Measurements from ENCODE around the gene FAM83F.

The FAM83F gene

DNA sequence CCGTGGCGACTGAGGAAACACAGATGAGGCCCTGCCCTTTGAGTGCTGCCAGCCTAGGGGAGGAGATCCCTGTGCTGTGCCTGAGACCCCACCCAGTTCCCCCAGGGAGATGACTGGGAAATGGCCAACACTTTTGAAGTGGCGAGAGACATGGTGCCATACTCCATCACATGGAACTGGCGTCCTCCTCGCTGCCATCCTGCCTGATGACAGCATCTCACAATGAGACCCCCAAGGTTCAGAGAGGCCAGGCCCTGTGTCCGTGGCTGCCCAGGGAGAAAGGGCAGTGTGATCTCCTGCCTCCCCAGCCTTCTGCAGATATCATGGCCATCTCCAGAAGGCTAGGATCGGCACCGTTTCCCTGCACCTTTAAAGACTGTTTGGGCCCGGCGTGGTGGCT, 31.1 kb downstream of the FAM83F start:
- H3K27me3 ChIP-seq (ENCODE audit: control insufficient read depth in 2 of 2, insufficient read depth in 2 of 2, low read length in 2 of 2) = no peaks in the 10 kb centered on the region
- no peak overlapping the region for H3K4me3 ChIP-seq (ENCODE audit: low read length in 2 of 2)
- no peak overlapping the region for H3K27ac ChIP-seq (ENCODE audit: low read depth in 2 of 2, low read length in 2 of 2)
- peaks cover 3 to 22% of the 10 kb centered on the region in 2 donors for H3K4me1 ChIP-seq (ENCODE audit: control insufficient read depth in 2 of 2, insufficient read depth in 2 of 2, low read length in 2 of 2)
- H3K9me3 ChIP-seq (ENCODE audit: control insufficient read depth in 2 of 2, low read length in 2 of 2) = no peaks in the 10 kb centered on the region
- no peak overlapping the region for H3K9ac ChIP-seq (ENCODE audit: low read depth in 1 of 2, low read length in 2 of 2)
- peaks cover 18 to 19% of the 10 kb centered on the region in 2 donors for H3K36me3 ChIP-seq (ENCODE audit: control insufficient read depth in 2 of 2, insufficient read depth in 2 of 2, low read length in 2 of 2)

DNA sequence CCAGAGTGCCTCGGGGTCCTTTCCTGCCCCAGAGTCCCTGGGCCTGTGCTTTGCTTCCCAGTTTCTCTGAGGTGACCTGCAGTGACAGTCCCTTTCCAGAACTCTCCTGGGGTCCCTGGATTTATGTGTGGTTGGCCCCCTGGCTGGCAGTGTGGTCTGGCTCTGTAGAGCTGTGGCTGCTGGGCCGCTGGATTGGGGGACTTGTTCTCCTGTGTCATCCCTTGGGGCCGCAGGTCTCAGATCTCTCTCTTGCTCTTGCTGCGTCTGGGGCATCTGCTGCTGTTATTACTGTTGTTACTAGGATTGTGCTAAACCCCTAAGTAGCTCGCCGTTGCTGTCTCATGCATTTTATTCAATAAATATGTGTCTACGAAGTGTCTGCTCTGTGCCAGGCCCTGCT, 31.9 kb downstream of the FAM83F start:
- Histone ChIP-seq H3K9ac (ENCODE audit: low read depth in 1 of 2, low read length in 2 of 2) (no peak overlapping the region), H3K36me3 (ENCODE audit: control insufficient read depth in 2 of 2, insufficient read depth in 2 of 2, low read length in 2 of 2) (peaks cover 14 to 19% of the 10 kb centered on the region in 2 donors), H3K4me3 (ENCODE audit: low read length in 2 of 2) (no peak overlapping the region), H3K9me3 (ENCODE audit: control insufficient read depth in 2 of 2, low read length in 2 of 2) (no peaks in the 10 kb centered on the region), H3K27me3 (ENCODE audit: control insufficient read depth in 2 of 2, insufficient read depth in 2 of 2, low read length in 2 of 2) (no peaks in the 10 kb centered on the region), H3K27ac (ENCODE audit: low read depth in 2 of 2, low read length in 2 of 2) (no peak overlapping the region), H3K4me1 (ENCODE audit: control insufficient read depth in 2 of 2, insufficient read depth in 2 of 2, low read length in 2 of 2) (peaks cover 3 to 22% of the 10 kb centered on the region in 2 donors)

DNA sequence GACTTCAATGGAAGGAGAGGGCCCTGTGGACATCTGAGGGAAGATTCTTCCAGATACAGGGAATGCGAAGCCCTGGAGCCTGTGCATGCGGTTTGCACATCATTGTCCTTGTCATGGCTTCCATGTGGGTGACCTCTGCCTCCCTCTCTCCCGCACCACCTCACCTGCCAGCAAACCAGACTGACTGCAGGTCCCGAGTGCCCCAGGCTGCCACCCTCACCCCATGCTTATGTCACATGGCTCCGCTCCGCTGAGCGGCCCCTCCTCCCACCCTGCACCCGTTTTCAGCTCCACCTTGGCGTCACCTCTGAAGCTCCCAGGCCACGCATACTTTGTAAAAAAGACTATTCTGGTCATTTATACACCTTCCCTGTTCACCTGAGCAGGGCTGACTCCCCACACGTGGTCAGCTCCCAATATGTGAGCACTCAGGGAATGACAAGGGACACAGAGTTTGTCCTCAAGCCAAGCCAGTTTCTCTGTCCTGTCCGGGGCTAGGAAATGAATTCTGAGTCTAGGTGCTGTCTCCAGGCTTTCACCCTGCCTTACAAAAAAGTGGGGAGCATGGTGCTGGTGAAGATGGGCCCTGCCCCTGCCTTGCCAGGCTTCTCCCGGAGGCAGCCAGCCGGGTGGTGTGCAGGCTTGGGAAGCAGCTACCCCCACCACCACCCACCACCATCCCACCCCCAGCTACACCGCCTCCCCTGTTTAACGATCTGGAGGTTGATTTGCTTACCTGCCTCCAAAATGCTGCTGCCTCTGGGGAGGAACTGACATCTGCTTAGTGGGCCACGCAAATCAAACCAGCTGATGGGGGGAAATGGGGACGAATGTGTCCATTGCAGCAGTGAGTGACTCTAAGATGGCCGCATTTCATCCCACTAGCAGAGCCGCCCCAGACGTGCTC, 32.7 kb downstream of the FAM83F start:
- Histone ChIP-seq H3K4me1 (ENCODE audit: control insufficient read depth in 2 of 2, insufficient read depth in 2 of 2, low read length in 2 of 2) (peaks cover 3 to 17% of the 10 kb centered on the region in 2 donors), H3K27ac (ENCODE audit: low read depth in 2 of 2, low read length in 2 of 2) (no peak overlapping the region), H3K9me3 (ENCODE audit: control insufficient read depth in 2 of 2, low read length in 2 of 2) (no peaks in the 10 kb centered on the region)

DNA sequence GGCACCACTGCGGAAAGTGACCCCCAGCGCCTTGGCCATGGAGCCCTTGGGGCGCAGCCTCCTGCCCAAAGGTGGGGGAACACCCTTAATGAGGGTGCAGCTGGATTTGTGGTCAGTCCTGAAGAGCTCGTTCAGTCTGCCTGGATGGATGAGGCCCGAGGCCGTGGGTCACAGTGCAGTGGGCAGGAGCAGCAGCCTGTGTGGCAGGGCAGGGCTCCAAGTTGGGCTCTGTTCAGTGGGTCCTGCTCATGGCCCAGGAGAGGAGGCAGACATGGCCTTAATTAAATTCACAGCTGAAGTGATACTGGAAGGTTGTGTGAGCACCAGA, 33.3 kb downstream of the FAM83F start:
- H3K4me1 ChIP-seq (ENCODE audit: control insufficient read depth in 2 of 2, insufficient read depth in 2 of 2, low read length in 2 of 2) = peaks cover 3 to 12% of the 10 kb centered on the region in 2 donors
- H3K4me3 ChIP-seq (ENCODE audit: low read length in 2 of 2) = no peak overlapping the region
- no peak overlapping the region for H3K9ac ChIP-seq (ENCODE audit: low read depth in 1 of 2, low read length in 2 of 2)
- H3K9me3 ChIP-seq (ENCODE audit: control insufficient read depth in 2 of 2, low read length in 2 of 2) = no peaks in the 10 kb centered on the region
- peaks cover 7 to 20% of the 10 kb centered on the region in 2 donors for H3K36me3 ChIP-seq (ENCODE audit: control insufficient read depth in 2 of 2, insufficient read depth in 2 of 2, low read length in 2 of 2)
- no peak overlapping the region for H3K27ac ChIP-seq (ENCODE audit: low read depth in 2 of 2, low read length in 2 of 2)
- no peaks in the 10 kb centered on the region for H3K27me3 ChIP-seq (ENCODE audit: control insufficient read depth in 2 of 2, insufficient read depth in 2 of 2, low read length in 2 of 2)

More for the DNA sequence above, 32.7 kb downstream of the FAM83F start:
- Histone ChIP-seq H3K9ac (ENCODE audit: low read depth in 1 of 2, low read length in 2 of 2) (no peak overlapping the region), H3K4me3 (ENCODE audit: low read length in 2 of 2) (no peak overlapping the region), H3K27me3 (ENCODE audit: control insufficient read depth in 2 of 2, insufficient read depth in 2 of 2, low read length in 2 of 2) (no peaks in the 10 kb centered on the region), H3K36me3 (ENCODE audit: control insufficient read depth in 2 of 2, insufficient read depth in 2 of 2, low read length in 2 of 2) (peaks cover 7 to 20% of the 10 kb centered on the region in 2 donors)

DNA sequence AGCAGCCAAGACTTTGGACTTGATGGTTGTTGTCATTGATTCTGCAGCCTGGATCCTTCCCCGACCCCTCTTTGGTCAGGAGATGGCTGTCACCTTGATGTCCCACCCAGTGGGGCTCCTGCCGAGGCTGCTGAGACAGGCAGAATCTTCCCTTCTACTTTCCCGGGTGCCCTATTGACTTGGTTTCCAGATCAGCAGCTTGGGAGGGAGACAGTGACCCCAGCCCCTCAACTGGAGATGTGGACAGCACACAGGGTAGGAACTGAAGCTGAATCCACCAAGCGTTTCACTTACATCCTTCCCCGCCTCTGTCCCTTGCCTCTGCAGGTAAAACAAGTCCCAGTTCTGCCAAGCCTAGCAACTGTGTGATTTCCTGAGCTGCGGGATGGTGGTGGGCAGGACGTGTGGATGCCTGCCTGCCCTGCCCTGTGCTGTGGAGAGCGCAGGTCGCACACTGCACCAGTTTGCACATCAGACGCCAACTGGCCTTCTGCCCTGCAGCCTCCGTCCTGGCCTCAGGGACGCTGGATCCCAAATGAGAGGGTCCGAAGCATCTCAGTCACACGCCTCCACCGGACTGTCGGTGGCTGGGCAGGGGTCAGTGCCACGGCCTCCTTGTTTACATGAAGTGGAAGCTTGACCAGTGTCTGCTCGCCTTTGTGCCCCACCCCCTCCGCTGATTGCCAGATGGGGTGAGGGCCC, 34.6 kb downstream of the FAM83F start:
- Histone ChIP-seq H3K4me3 (ENCODE audit: low read length in 2 of 2) (no peak overlapping the region), H3K36me3 (ENCODE audit: control insufficient read depth in 2 of 2, insufficient read depth in 2 of 2, low read length in 2 of 2) (peaks cover 4 to 18% of the 10 kb centered on the region in 2 donors), H3K9me3 (ENCODE audit: control insufficient read depth in 2 of 2, low read length in 2 of 2) (no peaks in the 10 kb centered on the region), H3K27ac (ENCODE audit: low read depth in 2 of 2, low read length in 2 of 2) (no peak overlapping the region), H3K27me3 (ENCODE audit: control insufficient read depth in 2 of 2, insufficient read depth in 2 of 2, low read length in 2 of 2) (no peaks in the 10 kb centered on the region), H3K4me1 (ENCODE audit: control insufficient read depth in 2 of 2, insufficient read depth in 2 of 2, low read length in 2 of 2) (peaks cover 1 to 4% of the 10 kb centered on the region in 2 donors), H3K9ac (ENCODE audit: low read depth in 1 of 2, low read length in 2 of 2) (no peak overlapping the region)

DNA sequence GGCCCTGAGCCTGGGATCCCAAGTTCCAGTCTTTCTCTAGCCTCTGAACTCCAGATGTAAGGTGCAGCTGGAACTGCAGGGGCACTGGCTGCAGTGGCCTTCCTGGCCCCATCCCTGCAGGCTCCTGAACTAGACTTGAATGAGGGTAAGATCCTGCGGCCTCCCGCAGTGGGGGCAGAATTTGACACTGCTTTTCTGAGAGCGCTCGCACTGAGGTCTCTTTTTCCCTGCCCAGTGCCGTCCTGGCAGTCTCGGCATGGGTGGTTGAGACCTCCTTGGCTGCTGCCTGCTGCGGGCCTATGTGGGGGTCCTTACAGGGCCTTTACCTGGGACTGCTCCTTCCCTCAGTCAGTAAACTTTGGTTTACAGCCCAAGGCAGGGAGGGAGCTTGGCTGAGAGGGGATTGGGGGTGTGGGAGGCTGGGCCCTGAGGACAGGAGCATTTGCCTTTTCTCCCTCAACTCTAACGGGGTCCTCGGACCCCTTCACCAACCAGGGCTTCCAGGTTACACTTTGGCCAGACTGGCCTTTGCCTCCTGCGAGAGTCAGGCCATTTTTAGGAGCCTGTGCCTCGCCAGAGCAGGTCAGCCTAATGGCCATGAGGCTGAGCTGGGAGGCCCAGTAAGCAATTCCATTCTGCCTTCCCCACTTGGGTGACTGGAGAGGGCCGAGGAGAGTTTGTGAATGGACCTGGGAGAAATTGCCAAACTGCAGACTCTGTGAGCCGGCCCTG, 35.4 kb downstream of the FAM83F start:
- Histone ChIP-seq H3K9me3 (ENCODE audit: control insufficient read depth in 2 of 2, low read length in 2 of 2) (no peaks in the 10 kb centered on the region), H3K4me1 (ENCODE audit: control insufficient read depth in 2 of 2, insufficient read depth in 2 of 2, low read length in 2 of 2) (no peaks in the 10 kb centered on the region), H3K4me3 (ENCODE audit: low read length in 2 of 2) (no peak overlapping the region), H3K27ac (ENCODE audit: low read depth in 2 of 2, low read length in 2 of 2) (no peak overlapping the region), H3K9ac (ENCODE audit: low read depth in 1 of 2, low read length in 2 of 2) (no peak overlapping the region), H3K27me3 (ENCODE audit: control insufficient read depth in 2 of 2, insufficient read depth in 2 of 2, low read length in 2 of 2) (no peaks in the 10 kb centered on the region), H3K36me3 (ENCODE audit: control insufficient read depth in 2 of 2, insufficient read depth in 2 of 2, low read length in 2 of 2) (peaks cover 4 to 18% of the 10 kb centered on the region in 2 donors)

DNA sequence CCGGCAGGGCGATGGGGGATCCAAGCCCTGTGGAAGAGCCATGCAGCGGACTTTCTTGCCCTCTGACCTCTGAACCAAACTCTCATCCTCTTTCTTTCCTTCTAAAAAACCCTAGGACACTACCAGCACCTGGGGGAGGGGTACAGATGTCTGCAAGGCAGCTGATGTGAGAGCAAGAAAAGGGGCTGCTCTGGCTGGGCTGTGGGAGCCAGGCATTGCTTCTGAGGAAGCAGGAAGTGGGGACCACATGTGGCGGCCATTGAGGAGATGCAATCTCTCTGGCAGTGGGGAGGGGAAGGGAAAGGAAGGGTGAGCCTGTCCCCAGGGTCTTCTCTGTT, 36.0 kb downstream of the FAM83F start:
- peaks cover 4 to 18% of the 10 kb centered on the region in 2 donors for H3K36me3 ChIP-seq (ENCODE audit: control insufficient read depth in 2 of 2, insufficient read depth in 2 of 2, low read length in 2 of 2)
- no peaks in the 10 kb centered on the region for H3K27me3 ChIP-seq (ENCODE audit: control insufficient read depth in 2 of 2, insufficient read depth in 2 of 2, low read length in 2 of 2)
- no peaks in the 10 kb centered on the region for H3K4me1 ChIP-seq (ENCODE audit: control insufficient read depth in 2 of 2, insufficient read depth in 2 of 2, low read length in 2 of 2)
- no peak overlapping the region for H3K9ac ChIP-seq (ENCODE audit: low read depth in 1 of 2, low read length in 2 of 2)
- no peaks in the 10 kb centered on the region for H3K9me3 ChIP-seq (ENCODE audit: control insufficient read depth in 2 of 2, low read length in 2 of 2)
- H3K4me3 ChIP-seq (ENCODE audit: low read length in 2 of 2) = no peak overlapping the region
- H3K27ac ChIP-seq (ENCODE audit: low read depth in 2 of 2, low read length in 2 of 2) = no peak overlapping the region

DNA sequence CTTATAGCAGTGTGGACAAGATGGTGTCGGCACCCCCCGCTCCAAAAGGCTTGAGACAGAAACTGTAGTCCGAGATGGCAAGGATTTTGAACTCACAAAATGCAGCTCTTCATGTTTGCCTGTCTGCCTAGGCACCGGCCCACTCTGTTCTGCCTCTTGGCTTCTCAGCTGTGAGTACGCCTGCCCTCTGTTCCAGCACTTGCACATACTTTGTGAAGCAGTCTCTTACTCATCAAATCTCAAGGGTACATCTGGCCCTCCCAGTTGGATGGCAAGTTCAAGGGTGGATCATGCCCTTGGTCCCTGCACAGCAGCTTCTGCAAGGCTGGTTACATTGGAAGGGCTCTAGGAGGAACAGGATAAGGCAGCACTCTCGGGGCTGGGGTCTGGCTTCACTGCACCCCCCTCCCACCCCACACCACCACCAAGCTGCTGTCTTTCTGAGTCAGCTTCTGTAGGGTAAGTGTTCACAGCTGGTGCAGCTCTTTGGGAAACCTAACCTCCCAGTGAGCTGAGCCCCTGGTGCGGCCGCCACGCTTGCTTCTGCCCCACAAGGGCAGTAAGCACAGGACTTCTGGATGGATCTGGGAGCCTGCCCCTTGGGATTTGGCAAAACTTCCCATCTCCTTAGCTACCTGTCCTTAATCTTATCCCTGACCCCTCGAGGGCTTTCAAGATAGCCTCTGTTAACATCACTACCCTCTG, 37.2 kb downstream of the FAM83F start:
- no peak overlapping the region for H3K9ac ChIP-seq (ENCODE audit: low read depth in 1 of 2, low read length in 2 of 2)
- H3K36me3 ChIP-seq (ENCODE audit: control insufficient read depth in 2 of 2, insufficient read depth in 2 of 2, low read length in 2 of 2) = peaks cover 4 to 18% of the 10 kb centered on the region in 2 donors
- no peaks in the 10 kb centered on the region for H3K27me3 ChIP-seq (ENCODE audit: control insufficient read depth in 2 of 2, insufficient read depth in 2 of 2, low read length in 2 of 2)
- H3K4me3 ChIP-seq (ENCODE audit: low read length in 2 of 2) = no peak overlapping the region
- no peak overlapping the region for H3K27ac ChIP-seq (ENCODE audit: low read depth in 2 of 2, low read length in 2 of 2)
- H3K9me3 ChIP-seq (ENCODE audit: control insufficient read depth in 2 of 2, low read length in 2 of 2) = no peaks in the 10 kb centered on the region
- H3K4me1 ChIP-seq (ENCODE audit: control insufficient read depth in 2 of 2, insufficient read depth in 2 of 2, low read length in 2 of 2) = no peaks in the 10 kb centered on the region

DNA sequence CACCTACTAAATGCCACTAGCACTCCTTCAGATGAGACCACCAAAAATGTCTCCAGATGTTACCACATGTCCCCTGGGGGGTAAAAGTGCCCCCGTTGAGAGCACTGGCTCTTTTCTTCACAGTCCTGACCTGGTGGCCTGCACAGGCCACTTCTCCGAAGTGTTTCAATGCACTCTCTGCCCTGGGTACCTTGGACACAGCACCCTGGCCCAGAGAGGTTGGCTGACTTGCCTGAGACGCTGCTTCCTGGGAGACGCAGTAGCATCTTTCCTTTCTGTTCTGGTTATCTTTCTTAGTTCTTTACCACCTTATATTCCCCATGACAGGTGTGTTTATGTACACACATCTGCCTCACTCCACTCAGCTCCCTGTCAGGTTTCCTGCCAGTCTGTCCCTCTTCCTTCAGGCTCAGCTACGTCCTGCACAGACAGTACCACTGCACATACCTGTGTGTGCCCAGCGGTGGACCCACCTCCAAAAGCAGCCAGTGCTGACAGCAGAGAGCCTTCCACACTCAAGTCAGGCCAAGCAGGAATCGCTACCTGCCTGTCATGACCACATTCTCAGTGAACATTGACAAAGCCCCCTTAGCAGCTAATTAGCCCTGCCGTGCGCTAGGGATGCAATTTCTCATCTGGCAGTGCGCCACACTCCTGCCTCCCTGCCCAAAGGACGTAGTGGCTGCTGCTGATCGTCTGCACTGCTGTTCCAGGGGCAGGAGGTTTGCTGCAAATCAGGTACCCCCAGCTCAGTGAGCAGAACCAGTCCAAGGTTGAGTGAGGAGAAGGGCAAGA, 39.0 kb downstream of the FAM83F start:
- no peak overlapping the region for H3K9ac ChIP-seq (ENCODE audit: low read depth in 1 of 2, low read length in 2 of 2)
- H3K9me3 ChIP-seq (ENCODE audit: control insufficient read depth in 2 of 2, low read length in 2 of 2) = no peaks in the 10 kb centered on the region
- no peaks in the 10 kb centered on the region for H3K4me1 ChIP-seq (ENCODE audit: control insufficient read depth in 2 of 2, insufficient read depth in 2 of 2, low read length in 2 of 2)
- peaks cover 0 to 10% of the 10 kb centered on the region in 2 donors for H3K36me3 ChIP-seq (ENCODE audit: control insufficient read depth in 2 of 2, insufficient read depth in 2 of 2, low read length in 2 of 2)
- H3K4me3 ChIP-seq (ENCODE audit: low read length in 2 of 2) = no peak overlapping the region
- H3K27me3 ChIP-seq (ENCODE audit: control insufficient read depth in 2 of 2, insufficient read depth in 2 of 2, low read length in 2 of 2) = no peaks in the 10 kb centered on the region
- no peak overlapping the region for H3K27ac ChIP-seq (ENCODE audit: low read depth in 2 of 2, low read length in 2 of 2)
